ENCODE measurements around the gene PARP2.
A peak's percentile ranks its signal among the peaks of the same experiment; 100 is the strongest.
"Not testable (repeated sequence)": the region's sequence is repeated elsewhere in the genome, so short reads cannot be mapped to it uniquely, and the experiment has no call there.

The PARP2 gene

DNA sequence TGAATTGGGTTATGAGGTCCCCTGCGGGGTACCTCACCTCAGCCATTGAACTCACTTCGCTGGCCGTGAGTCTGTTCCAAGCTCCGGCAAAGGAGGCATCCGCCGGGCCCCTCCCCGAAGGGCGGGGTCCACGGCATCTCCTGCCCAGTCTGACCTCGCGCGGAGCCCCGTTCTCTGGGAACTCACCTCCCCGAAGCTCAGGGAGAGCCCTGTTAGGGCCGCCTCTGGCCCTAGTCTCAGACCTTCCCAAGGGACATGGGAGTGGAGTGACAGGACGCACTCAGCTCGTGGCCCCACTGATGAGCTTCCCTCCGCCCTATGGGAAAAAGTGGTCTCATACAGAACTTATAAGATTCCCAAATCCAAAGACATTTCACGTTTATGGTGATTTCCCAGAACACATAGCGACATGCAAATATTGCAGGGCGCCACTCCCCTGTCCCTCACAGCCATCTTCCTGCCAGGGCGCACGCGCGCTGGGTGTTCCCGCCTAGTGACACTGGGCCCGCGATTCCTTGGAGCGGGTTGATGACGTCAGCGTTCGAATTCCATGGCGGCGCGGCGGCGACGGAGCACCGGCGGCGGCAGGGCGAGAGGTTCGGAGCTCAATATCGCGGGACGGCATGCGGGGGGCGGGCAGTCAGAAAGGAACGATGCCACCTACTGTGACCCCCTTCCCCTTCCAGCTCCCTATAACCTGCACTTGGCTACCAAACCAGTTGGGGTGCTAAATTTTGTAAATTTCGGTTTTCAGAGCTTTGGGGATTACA, at the start of gene PARP2:
TSS of gene PARP2 (plus strand) at position 544 of the 770 bp plus-strand sequence. CDS start at position 551, 7 bp downstream.
- DNase-seq (ENCODE audit: low read depth) = peak; percentile 99

DNA sequence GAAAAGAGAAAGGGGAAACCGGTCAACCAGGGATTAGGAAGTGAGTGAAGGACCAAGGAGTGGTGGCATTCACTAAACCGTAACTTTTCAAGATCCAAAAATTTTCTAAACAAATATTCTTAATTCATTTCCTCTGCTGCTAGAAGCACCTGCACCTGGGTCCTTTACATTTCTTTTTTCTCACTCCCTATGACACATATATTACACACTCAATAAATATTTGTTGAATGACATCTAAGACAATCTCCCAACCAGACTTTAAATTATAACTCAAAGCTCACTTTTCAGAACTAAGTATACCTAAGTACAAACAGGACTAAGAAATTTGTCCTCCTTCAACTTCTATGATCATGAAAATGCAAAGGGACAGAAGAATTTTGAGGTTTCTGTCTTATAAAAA, 48.8 kb upstream of the PARP2 start:
- DNase-seq (ENCODE audit: low read depth) = no peak

DNA sequence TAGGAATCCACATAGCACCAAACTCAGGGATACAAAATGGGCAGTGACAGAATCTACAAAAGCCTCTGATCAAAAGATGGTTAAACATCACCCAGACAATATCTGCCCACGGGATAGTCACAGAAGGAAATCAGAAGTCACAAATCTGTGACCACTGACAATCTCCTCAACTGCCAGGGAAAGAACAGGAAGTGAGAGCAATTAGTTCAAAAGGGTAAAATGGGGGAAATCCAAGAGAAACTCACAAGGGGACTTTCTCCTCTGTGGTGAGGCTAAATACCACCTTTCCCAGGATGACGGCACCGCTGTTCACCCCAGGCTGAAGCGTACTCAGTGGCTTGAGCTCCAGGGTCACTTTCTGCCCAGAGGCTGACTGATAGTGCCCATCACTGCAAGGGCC, 48.4 kb upstream of the PARP2 start:
- no peak for DNase-seq (ENCODE audit: low read depth)

- DNase-seq (ENCODE audit: low read depth) = peak; percentile 10
Measured at GRCh38 chr14:20302042-20302755, 41.2 kb upstream of the PARP2 start.

DNA sequence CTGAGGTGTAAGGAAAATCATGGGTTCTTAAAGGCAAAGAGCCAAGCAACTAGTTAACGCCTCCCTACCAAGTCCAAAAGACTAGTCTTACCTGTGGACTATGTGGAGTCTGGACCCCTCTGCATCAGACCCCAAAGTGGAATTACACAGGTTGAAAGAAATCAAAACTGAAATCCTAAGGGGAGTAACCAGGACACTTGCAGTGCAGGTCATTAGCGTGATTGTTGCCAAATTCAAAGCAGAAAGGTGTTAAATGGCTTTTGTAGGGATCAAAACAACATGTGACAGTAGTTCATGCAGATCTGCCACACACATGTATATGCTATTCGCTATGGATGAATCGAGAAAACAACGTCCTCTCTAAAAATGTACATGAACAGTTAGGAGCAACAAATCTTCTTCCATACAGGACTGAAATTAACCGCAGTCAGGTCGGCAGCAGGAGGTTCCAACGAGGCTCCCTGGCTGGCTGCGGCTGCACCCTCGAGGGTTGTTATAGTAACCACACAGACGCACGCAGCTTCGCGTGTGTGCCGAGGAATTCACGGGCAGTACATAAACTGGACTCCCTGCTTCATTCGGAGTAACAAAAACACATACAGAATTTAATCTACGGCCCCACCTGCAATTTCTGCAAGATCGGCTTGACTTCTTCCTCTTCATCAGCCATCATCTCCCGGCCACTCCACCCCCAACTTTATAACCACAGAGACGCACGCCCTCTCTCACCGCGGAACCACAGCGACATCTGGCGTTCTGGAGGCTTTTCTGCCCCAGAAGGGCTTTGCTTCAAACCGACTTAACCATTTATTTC, 38.0 kb upstream of the PARP2 start, which contains the start of gene TTC5:
TSS of gene TTC5 (minus strand) at position 687 of the 814 bp plus-strand sequence. CDS start at position 673, 14 bp downstream.
- DNase-seq (ENCODE audit: low read depth) = peak; percentile 44

DNA sequence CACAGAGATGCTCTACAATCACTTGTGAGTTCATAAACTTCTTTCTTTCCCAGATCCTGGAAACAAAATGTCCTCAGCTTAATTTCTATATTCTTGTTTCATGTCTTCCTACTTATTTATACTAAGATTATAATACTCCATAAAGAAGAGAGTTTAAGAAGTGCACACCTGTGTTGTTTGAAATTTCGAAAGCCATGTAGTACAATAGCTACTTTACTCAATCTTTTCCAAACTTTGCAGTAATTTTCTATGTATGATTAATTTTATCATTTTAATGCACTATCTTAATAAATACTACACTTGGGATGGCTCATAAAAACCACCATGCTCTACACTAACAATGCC, 37.4 kb upstream of the PARP2 start:
- DNase-seq (ENCODE audit: low read depth) = no peak

DNA sequence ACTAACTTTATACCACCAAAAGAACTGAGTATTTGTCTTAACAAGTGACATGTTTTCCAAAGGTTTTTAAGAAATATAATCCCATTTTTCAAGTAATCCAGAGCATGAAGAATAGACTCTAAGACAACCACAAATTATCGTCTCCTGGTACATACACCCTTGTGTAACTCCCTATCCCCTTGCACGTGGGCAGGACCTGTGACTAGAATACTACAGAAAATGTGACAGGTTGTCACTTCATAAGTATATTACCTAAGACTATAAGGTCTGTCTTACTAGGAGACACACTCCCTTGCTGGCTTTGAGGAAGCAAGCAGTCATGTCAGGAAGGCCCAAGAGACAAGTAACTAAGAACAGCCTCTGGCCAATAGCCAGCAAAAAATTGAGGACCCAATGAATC, 29.4 kb upstream of the PARP2 start:
- no peak for DNase-seq (ENCODE audit: low read depth)

GRCh38 chr14:20317720-20318119, 25.7 kb upstream of the PARP2 start:
- no peak for DNase-seq (ENCODE audit: low read depth)

- DNase-seq (ENCODE audit: low read depth) = no peak
Measured at GRCh38 chr14:20327005-20327869, 16.2 kb upstream of the PARP2 start.

DNA sequence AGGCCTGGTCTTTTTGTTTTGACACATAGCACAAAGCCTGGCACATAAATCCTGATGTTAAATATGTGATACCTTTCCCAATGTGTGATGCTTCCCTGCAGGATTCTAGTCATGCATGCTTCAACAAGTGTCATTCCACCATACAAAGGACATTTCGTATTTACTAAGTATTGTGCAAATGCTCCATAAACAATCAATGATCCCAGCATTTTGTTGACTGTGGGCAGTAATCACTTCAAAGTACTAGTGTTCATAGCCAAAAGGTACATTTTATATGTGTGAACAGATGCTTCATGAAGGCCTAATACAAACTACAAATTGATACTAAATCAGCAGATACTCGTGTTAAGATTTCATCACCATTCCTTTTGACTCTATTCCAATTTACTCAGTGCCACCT, 14.7 kb upstream of the PARP2 start:
- DNase-seq (ENCODE audit: low read depth) = no peak

- no peak for DNase-seq (ENCODE audit: low read depth)
Measured at GRCh38 chr14:20329355-20329754, 14.1 kb upstream of the PARP2 start.

DNA sequence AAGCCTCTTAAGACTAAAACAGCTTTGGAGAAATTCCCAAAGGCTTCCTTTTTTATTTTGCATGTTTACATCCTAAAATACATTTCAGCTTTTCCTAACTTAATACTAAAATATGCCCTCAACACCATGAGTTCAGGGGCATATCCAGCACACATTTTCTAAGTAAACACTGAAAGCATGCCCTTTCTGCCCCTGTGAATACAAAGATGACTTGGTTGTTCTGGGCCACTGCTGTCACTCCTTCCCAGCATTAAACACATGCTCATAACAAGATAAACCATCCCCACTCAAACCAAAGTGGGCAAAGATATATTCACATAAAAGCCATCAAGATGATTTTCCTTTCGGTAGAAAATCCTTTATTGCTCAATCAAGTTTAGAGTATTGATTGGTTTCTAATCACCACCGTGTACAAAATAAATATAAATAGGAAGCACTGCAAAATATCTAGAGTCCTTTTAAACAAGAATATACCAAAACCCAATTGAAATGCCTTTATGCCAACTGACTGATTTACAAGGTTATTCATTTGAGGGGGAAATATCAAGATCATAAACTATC, 12.3 kb upstream of the PARP2 start:
- no peak for DNase-seq (ENCODE audit: low read depth)

GRCh38 chr14:20332431-20332787, 11.0 kb upstream of the PARP2 start:
- no peak for DNase-seq (ENCODE audit: low read depth)

DNA sequence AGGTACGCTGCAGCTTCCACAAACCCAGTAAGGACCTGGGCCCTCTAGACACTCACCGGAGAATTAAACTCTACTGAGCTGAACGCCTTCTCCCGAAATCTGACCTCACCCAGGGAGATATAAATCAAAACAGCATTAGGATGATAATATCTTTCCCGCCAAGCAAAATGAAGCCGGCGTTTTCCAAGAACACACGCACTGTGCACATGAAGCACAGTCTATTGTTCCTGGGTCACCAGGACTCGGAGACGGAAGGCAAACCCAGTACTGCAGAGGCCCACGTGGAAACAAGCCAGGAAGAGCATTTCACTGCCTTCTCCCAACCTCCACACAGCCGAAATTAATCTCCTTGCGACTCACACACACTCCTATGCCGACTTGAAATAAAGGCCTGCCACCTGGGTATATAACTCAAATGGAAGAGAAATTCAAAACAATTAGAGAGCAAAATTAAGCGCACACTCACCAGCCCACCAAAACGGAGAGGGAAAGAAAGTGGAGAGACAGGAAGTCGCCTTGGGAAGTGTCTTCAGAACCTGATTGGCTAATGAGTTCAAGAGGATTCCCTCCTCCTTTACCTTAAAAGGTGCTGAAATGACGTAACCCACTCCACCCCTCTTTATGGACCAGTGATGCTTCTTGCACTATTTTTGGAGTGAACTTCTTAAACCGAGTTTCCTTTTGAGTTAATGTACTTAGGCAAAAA, 10.5 kb upstream of the PARP2 start, which contains the start of gene CCNB1IP1:
TSS of gene CCNB1IP1 (minus strand) at position 492 of the 706 bp plus-strand sequence. CDS start 16,756 bp downstream, outside the sequence.
- peak; percentile 60 for DNase-seq (ENCODE audit: low read depth)

GRCh38 chr14:20333494-20333841, 10.0 kb upstream of the PARP2 start:
- no peak for DNase-seq (ENCODE audit: low read depth)

DNA sequence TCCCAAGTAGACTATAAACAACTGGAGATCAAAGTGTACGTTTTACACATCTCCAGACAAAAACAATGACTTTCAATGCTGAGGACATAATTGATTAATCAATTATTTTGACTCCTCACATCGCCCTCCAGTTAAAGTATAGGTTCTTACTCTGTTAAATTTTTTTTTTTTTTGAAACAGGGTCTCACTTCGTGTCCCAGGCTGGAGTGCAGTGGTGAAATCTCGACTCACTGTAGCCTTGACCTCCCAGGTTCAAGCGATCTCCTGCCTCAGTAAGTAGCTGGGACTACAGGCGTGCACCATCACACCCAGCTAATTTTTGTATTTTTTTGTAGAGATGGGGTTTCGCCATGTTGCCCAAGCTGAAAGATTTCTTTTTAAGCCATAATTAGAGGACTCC, 9.4 kb upstream of the PARP2 start:
- no peak for DNase-seq (ENCODE audit: low read depth)

GRCh38 chr14:20341032-20341431, 2.4 kb upstream of the PARP2 start:
- not testable (repeated sequence) for DNase-seq (ENCODE audit: low read depth)

- DNase-seq (ENCODE audit: low read depth) = no peak
Measured at GRCh38 chr14:20341646-20342045, 1.8 kb upstream of the PARP2 start.

GRCh38 chr14:20343862-20344220, 406 bp downstream of the PARP2 start:
- no peak for DNase-seq (ENCODE audit: low read depth)

DNA sequence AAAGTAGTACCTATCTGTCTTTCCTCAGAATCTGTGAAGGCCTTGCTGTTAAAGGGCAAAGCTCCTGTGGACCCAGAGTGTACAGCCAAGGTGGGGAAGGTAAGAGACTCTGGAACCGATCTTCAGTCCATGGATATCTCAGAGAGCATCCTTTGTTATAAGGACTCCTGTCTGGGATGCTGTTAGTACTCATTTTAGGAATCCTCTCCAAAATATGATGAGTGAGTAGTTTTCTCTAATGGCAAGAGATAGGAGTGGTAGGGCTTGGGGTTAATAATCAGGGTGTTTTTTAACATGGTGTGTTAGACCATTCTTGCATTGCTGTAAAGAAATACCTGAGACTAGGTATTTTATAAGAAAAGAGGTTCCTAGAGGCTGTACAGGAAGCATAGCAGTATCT, 1.9 kb downstream of the PARP2 start:
- DNase-seq (ENCODE audit: low read depth) = no peak

DNA sequence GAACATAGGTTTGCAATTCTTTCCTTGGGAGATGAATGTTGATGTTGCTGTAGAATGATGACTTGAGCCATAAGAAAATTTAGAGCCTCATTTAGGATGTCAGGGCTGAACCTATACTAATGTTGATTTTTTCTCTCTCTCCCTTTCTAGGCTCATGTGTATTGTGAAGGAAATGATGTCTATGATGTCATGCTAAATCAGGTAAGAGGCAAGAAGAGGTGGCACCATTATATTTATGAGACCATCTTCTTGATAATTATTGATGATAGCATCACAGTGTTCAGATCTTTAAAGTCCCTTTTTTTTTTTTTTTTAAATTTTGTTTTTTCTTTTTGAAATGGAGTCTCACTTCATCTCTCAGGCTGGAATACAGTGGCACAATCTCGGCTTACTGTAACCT, 3.3 kb downstream of the PARP2 start:
- no peak for DNase-seq (ENCODE audit: low read depth)

Measured in GM04503 (cell line).